MCF 10A (cell line): ENCODE measurements around the gene ANKIB1. TPM values are rescaled to one million over a fixed set of nuclear protein-coding genes. Genes with fewer than 3 reads are reported as not detected.
"Not testable (repeated sequence)": the region's sequence is repeated elsewhere in the genome, so short reads cannot be mapped to it uniquely, and the experiment has no call there.

ENCODE experiments used
- BruUV-seq: library from RNA; stranded (reverse); fragments of 400-500 nt; replicated peaks from 2 replicates; lab custom pipeline; 2021; lab: Mats Ljungman, UMichigan
- CTCF ChIA-PET: fragments of 300-600 bp; sonication (Branson Sonifier 250); formaldehyde crosslinking; extraction: SDS; loops from one replicate; lab custom pipeline; 2021; ENCODE audit warnings: antibody characterized with exemption, inconsistent platforms; lab: Yijun Ruan, JAX
- POLR2A ChIA-PET: fragments of 300-600, 350-650 bp; sonication (Branson Sonifier 250); formaldehyde crosslinking; extraction: SDS; loops from one replicate; lab custom pipeline; 2020; ENCODE audit warnings: antibody characterized with exemption, inconsistent platforms; lab: Yijun Ruan, JAX
- DNase-seq: peaks from one replicate; pipeline ENCODE4 v3.0.0-alpha.2; 2018; ENCODE audit not compliant: unreplicated experiment
- H3K27ac Mint-ChIP-seq: one replicate; pipeline ENCODE4 v1.8.0; 2022; ENCODE audit warnings: mild to moderate bottlenecking, low read depth, mixed read lengths; ENCODE audit not compliant: unreplicated experiment
- H3K27me3 Mint-ChIP-seq: one replicate; pipeline ENCODE4 v1.8.0; 2022; ENCODE audit warnings: mixed read lengths; ENCODE audit not compliant: insufficient read depth, unreplicated experiment
- H3K36me3 Mint-ChIP-seq: one replicate; pipeline ENCODE4 v1.8.0; 2022; ENCODE audit warnings: mild to moderate bottlenecking, moderate library complexity, mixed read lengths; ENCODE audit not compliant: insufficient read depth, unreplicated experiment
- H3K4me1 Mint-ChIP-seq: one replicate; pipeline ENCODE4 v1.8.0; 2022; ENCODE audit warnings: mixed read lengths; ENCODE audit not compliant: insufficient read depth, unreplicated experiment
- H3K4me3 Mint-ChIP-seq: one replicate; pipeline ENCODE4 v1.8.0; 2022; ENCODE audit warnings: mild to moderate bottlenecking, moderate library complexity, mixed read lengths; ENCODE audit not compliant: unreplicated experiment
- H3K9me3 Mint-ChIP-seq: one replicate; pipeline ENCODE4 v1.8.0; 2022; ENCODE audit warnings: mixed read lengths; ENCODE audit not compliant: unreplicated experiment
- CTCF ChIP-seq: fragments of 200-600 bp; IDR thresholded peaks from one replicate; pipeline ENCODE4 v1.8.0; 2022; ENCODE audit warnings: antibody characterized with exemption, mild to moderate bottlenecking; ENCODE audit not compliant: unreplicated experiment
- intact Hi-C: fragments of 100-400 bp; cut with micrococcal nuclease; formaldehyde crosslinking; loops from 2 replicates; pipeline ENCODE4 v1.14.1; 2022
- total RNA-seq: library from RNA; stranded (reverse); gene quantifications from 2 replicates; pipeline ENCODE4 v1.2.3, GENCODE V29; 2022

The ANKIB1 gene
- total RNA-seq, 1 experiment from 2014 or later, result 33.0 TPM

DNA sequence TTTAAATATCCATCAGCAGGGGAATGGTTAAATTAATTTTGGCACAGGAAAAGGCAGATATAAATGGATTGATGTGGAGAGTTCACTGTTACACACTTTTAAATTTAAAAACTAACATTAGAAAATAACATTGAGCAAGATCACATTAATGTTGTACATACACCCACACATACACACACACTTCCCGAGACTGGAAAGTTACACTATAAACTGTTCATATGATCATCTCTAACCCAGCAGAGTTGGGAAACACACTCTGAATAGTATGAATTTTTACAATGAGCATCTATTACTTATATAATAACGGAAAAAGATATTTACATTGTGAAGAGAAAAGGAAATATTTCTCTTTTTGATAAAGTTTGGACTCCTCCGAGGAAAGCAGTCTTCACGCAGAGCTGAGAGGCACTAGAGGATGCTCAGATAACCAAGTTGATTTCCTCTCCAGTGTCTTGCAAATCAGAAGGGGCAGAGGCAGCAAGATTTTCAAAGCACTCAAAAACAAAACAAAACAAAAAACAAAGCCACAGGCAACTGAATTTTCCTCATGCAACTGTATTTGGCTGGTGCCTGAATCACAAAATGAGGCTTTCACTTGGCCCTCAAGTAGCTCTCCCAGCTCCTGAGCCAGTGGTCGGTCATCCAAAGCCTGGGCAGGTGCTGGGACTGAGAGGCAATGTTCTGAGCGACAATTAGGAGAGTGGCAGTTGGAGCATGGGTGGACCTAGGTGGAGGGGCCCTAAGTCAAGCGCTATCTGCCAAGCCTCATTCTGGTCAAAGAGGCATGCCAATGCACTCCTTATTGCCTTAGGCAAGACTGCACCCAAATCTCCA, 191.1 kb downstream of the ANKIB1 start:
- Mint-ChIP-seq H3K4me3 (no peak overlapping the region), H3K4me1 (no peaks in the 10 kb centered on the region), H3K27me3 (peaks cover 19% of the 10 kb centered on the region), H3K27ac (no peak overlapping the region), H3K36me3 (no peaks in the 10 kb centered on the region), H3K9me3 (no peaks in the 10 kb centered on the region)
- ChIA-PET CTCF (interaction anchor here (1.9 to 2.1 kb wide), 2 partner anchors 10 to 13 kb away, joined by 6 to 12 read pairs; partner anchors contain the start of gene GATAD1), POLR2A (no interaction called here)
- BruUV-seq, result no TSS peak
- DNase-seq, result no peak
- TF ChIP-seq CTCF, result no peak
- intact Hi-C loops, result no loop called here

- H3K4me1 Mint-ChIP-seq, result no peaks in the 10 kb centered on the region
- BruUV-seq, result no TSS peak
- CTCF ChIA-PET, result interaction anchor here (0.7 to 2.1 kb wide), 5 partner anchors 9 to 557 kb away, joined by 3 to 12 read pairs (median 5); partner anchors contain the start of gene GATAD1
- no peaks in the 10 kb centered on the region for H3K9me3 Mint-ChIP-seq
- no peak for TF ChIP-seq CTCF
- intact Hi-C loops, result no loop called here
- DNase-seq, result no peak
- H3K4me3 Mint-ChIP-seq, result no peak overlapping the region
- POLR2A ChIA-PET, result interaction anchor here (0.7 kb wide), 2 partner anchors 9 to 365 kb away, joined by 3 read pairs; partner anchors contain the start of gene GATAD1
- H3K27me3 Mint-ChIP-seq, result peaks cover 19% of the 10 kb centered on the region
- H3K36me3 Mint-ChIP-seq, result no peaks in the 10 kb centered on the region
- H3K27ac Mint-ChIP-seq, result no peak overlapping the region
Measured at GRCh38 chr7:92437956-92438491, 192.2 kb downstream of the ANKIB1 start.

GRCh38 chr7:92442720-92443119, 196.9 kb downstream of the ANKIB1 start:
- H3K4me1 Mint-ChIP-seq, DNase-seq, H3K27ac Mint-ChIP-seq, H3K36me3 Mint-ChIP-seq, POLR2A ChIA-PET, H3K4me3 Mint-ChIP-seq, H3K9me3 Mint-ChIP-seq, intact Hi-C loops, BruUV-seq, CTCF ChIA-PET: not testable (repeated sequence)
- peaks cover 19% of the 10 kb centered on the region for H3K27me3 Mint-ChIP-seq

DNA sequence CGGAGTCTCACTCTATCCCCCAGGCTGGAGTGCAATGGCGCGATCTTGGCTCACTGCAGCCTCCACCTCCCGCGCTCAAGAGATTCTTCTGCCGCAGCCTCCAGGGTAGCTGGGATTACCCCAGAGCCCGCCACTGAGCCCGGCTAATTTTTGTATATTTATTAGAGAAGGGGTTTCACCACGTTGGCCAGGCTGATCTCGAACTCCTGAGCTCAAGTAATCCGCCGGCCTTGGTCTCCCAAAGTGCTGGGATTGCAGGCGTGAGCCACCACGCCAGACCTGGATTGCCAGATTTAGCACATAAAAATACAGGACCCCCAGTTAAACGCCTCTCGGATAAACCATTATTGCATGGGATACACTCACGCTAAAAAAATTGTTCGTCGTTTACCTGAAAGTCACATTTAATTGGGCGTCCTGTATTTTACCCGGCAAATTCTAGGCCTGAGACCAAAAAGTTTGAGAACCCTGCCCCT, 201.1 kb downstream of the ANKIB1 start:
- TF ChIP-seq CTCF, result no peak
- Mint-ChIP-seq H3K9me3 (no peaks in the 10 kb centered on the region), H3K27me3 (no peaks in the 10 kb centered on the region), H3K4me3 (peak overlapping the region; percentile 85), H3K36me3 (peaks cover 23% of the 10 kb centered on the region), H3K27ac (peak overlapping the region; percentile 89), H3K4me1 (no peaks in the 10 kb centered on the region)
- no peak for DNase-seq
- ChIA-PET POLR2A (interaction anchor here (0.7 to 3.4 kb wide), 19 partner anchors 9 to 1654 kb away, joined by 3 to 84 read pairs (median 5); partner anchors contain the start of genes AKAP9, ANKIB1, CYP51A1 and KRIT1), CTCF (interaction anchor here (0.5 to 3.5 kb wide), 31 partner anchors 9 to 1364 kb away, joined by 3 to 42 read pairs (median 4); partner anchors contain the start of genes ANKIB1, CYP51A1, KRIT1 and MTERF1)
- intact Hi-C loops, result loop anchor here (1.0 to 5.0 kb wide), 7 partner anchors 23 to 1365 kb away; partner anchors contain the start of genes ANKIB1, KRIT1 and MTERF1
- no TSS peak for BruUV-seq
